Measurements from ENCODE around the gene PPOX.

DNA sequence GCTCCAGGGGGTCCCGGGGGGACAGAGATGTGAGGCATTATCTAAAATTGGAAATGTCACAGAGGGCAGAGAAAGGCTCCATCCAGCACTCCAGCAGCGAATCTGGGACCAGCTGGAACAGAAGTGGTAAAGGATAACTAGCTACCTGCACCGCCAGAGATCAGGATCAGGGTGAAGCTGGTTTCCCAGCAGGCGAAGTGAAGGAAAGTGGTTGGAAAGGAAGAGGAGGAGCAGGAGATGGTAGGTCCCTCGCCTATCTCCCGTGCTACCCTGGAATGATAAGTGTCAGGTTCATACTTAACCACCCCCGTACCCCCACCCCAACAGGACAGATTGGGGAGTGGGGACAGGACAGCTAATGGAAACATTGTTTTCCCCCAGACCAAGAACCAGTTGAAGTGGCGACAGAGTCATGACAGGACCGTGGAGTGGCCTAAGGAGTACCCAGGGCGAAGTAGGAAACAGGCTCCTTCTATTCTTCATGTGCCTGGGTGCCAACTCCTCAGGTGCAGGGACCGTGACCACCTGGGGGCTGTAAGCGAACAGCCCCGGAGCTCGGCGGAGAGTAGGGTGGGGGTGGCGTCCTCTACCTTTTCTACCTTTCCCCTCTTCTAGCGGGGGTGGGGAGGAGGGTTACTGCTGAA lies 10.4 kb downstream of the PPOX start:
- TF ChIP-seq POLR2A (IDR thresholded peaks at IDR 0.05), result no peak
- TF ChIP-seq, protein P1, sequence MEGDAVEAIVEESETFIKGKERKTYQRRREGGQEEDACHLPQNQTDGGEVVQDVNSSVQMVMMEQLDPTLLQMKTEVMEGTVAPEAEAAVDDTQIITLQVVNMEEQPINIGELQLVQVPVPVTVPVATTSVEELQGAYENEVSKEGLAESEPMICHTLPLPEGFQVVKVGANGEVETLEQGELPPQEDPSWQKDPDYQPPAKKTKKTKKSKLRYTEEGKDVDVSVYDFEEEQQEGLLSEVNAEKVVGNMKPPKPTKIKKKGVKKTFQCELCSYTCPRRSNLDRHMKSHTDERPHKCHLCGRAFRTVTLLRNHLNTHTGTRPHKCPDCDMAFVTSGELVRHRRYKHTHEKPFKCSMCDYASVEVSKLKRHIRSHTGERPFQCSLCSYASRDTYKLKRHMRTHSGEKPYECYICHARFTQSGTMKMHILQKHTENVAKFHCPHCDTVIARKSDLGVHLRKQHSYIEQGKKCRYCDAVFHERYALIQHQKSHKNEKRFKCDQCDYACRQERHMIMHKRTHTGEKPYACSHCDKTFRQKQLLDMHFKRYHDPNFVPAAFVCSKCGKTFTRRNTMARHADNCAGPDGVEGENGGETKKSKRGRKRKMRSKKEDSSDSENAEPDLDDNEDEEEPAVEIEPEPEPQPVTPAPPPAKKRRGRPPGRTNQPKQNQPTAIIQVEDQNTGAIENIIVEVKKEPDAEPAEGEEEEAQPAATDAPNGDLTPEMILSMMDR (IDR thresholded peaks at IDR 0.05), result no peak
